NCI-H82 treated with DMSO at 0.1 percent for 48 hours (cell line): ENCODE results near the gene ALDH3A2.

Experiments
- DNase-seq: peaks from one replicate; lab custom pipeline; 2025; ENCODE audit not compliant: unreplicated experiment; lab: John Stamatoyannopoulos, UW

ALDH3A2 gene

GRCh38 chr17:19713901-19714361, 65.4 kb downstream of the ALDH3A2 start:
- DNase-seq = no peak

- DNase-seq = no peak
Measured at GRCh38 chr17:19714542-19715411, 66.2 kb downstream of the ALDH3A2 start.

DNA sequence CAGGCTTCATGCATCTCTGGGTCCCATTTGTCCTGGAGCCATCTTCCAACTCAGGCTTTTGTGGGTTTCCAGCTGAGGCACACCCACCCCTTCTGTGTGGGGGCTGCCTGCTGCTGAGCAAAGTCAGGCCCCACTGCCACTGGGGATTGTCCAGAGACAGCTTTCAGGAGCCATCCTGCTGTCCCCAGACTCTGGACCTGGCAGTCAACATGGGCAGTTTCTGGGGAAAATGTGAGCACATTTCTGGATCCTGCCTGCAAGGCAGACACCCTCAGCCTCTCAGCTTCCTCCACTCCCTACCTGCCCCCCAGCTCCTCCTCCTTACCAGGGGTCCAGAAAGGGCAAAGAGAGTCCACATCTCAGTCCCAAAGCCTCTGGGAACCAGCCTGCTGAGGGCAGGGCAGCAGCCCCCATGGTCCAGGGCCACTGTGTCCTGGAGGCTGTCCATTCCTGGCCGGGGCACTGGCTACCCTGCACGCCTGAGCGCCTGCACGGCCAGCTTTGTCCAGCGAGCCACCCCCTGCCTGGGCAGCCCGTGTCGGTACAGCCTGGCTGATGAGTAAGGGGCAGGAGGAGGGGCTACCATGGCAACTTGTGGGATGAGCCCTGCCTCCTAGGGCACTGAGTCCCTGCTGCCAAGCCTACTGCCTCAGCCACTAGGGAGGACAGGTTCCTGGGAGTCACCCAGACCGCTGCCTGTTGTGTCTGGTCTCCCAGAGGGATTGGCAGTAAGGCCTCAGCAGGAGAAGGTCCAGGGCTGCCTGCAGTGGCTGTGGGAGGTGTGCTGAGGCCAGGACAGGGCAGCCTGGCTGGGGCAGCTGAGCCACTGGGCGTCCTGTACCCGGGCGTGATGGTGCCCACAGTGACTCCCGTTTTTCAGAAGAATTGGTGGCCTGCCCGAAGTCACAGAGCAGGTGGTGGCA, 67.8 kb downstream of the ALDH3A2 start, which contains the start of gene SLC47A2:
TSS of gene SLC47A2 (minus strand) at position 477 of the 923 bp plus-strand sequence. CDS start at position 448, 29 bp downstream.
- no peak for DNase-seq

DNA sequence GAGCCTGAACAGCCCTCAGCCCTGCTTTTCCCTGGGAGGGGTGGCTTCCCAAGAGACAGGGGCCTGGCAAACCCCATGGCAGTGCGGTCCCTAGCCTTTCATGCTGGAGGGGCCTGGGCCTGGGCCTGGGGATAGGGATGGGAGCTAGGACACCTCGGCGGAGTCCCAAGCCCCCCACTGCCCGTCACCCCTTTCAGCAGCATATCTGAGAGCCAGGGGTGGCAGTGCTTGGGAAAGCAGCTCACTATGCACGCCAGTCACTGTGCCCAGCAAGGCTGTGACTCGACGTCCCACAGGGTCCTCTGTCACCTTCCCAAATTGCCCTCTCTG, 68.4 kb downstream of the ALDH3A2 start:
- no peak for DNase-seq

GRCh38 chr17:19717411-19717908, 68.9 kb downstream of the ALDH3A2 start:
- no peak for DNase-seq

GRCh38 chr17:19718041-19718612, 69.6 kb downstream of the ALDH3A2 start:
- no peak for DNase-seq

DNA sequence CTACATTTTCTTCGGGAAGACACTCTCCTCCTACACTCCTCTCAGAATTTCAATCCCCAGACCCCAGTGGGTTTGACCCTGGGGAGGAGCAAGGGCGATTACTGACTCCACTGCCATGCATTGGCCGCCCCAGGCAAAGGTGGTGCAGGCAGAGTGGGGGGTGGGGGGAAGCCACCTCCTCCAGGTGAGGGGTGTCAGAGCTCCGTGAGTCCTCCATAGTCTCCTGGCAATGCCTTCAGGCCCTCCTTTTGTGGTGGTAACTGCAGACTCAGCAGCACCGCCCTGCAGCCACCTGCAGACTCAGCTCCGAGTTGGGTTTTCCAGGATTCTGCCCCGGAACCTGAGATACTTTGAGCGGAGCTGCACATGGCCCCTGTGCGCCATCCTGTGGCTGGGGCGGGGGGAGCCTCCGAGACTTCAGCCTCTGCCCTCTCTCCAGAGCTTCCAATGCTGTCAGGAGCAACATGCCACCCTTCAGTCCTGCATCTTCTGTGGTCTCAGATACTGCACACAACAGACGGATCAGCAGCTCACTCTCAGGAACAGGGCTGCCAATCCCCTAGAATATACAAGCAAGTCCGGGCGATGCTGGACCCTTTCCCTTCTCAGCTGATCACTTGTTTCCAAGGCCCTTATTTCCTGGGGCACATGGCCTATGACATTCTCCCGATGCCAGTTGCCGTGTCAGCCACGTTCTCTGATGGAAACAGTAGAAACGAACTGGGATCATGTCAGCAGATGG, 70.2 kb downstream of the ALDH3A2 start:
- no peak for DNase-seq

DNA sequence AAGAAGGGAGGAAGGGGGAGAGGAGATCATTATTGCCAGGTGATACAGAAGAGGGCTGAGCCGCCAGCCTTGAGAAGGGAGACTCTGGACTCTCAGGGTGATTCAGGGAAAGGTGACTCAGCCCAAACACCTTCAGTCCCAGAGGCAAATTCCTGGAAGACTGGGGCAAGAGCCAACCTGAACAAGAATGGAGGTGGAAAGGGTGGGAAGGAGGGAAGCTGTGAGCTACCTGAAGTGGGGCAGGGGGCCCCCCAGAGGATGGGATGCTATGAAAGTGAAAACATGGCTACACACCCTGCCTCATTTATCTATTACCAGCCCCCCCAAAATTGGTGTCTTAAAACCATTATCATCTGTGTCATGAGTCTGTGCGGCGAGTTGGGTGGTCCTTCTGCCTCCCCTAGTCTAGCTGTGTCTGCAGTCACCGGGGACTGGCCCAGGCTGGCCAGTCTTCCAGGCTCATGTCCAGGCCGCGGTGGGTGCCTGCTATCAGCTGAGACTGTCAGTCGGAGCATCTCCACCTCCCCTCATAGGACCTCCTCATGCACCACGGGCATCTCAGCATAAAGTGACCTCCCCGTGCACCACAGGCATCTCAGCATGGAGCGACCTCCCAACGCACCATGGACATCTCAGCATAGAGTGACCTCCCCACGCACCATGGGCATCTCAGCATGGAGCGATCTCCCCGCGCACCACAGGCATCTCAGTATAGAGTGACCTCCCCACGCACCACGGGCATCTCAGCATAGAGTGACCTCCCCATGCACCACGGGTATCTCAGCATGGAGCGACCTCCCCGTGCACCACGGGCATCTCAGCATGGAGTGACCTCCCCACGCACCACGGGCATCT, 71.0 kb downstream of the ALDH3A2 start:
- DNase-seq = no peak

DNA sequence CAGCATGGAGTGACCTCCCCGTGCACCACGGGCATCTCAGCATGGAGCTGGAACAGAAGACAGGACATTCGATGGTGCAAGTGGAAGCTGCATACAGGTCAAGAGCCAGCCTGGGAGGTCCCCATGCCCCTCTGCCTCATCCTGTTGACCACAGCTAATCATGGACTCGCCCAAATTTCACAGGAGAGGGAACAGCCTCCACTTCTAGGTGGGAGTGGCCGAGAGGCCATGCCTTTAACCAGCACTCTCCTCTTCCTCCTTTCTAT, 71.6 kb downstream of the ALDH3A2 start:
- DNase-seq = no peak

GRCh38 chr17:19720631-19721426, 72.3 kb downstream of the ALDH3A2 start:
- no peak for DNase-seq

DNA sequence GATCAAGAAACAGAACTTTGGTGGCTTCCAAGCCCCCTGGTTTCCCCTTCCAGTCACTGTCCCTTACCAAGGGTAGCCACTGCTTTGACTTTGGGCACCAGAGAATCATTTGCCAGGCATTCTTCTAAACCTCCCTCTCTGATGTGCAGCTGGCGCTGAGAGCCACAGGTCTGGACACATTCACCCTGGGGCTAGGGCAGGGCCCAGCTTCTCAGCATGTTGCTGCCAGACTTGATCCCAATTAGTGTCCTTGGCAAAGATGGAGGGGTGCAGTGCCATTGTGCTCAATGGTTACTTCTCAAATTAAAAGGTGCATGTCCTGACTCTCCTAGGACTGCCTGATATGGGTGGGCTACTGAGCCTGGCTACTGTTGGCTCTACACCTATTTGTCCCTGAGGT, 75.4 kb downstream of the ALDH3A2 start:
- DNase-seq = no peak

DNA sequence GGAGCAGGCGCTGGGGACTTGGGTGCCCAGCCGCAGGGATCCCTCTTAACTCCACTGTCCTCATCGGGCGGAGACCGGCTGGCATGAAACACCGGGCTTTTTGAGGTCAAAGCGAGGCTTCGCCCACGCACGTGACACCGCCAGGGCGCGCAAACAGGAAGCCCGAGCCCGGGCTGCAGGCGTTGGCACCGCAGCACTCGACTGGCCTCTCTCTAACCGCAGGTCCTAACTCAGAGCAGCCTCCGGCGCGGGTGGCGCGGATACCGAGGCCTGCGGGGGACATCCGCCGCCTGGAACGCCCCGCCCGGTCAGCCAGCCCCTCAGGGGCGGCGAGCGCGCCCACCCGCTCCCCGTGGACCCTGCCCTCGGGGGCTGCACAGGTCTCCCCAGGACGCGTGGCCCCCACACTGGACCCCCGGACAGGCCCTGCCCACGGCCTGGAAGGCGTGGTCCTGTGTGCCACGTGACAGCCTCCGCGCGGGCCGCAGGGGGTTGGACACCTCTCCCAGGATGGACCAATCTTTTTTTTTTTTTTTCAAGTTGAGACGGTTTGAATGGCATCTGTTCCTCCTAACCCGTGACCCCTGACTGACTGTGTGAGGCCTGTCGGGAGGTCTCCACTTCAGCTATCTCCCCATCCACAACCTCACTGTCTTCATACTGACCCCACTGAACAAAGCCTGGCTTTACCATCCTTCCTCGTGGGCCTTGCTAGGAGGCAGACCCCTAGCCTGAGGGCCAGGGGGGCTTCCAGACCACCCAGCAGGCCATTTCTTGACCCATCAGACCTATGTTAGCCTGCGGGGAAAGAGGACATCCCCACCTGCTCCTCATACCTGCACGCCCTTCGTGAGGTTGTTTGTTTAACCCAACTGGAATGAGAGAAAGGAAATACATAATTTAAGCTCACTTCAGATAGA, 76.2 kb downstream of the ALDH3A2 start:
- no peak for DNase-seq

DNA sequence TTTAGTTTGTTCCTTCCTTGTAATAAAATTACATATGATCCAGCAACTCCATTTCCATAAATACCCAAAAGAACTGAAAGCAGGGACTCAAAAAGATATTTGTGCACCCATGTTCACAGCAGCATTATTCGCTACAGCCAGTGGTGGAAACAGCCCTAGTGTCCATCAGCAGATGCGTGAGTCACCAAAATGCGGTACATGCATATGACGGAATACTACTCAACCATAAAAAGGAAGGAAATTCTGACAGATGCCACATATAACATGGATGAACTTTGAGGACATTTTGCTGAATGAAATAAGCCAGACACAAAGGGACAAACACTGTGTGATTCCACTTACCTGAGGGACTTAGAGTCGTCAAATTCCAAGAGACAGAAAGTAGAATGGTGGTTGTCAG, 76.9 kb downstream of the ALDH3A2 start:
- no peak for DNase-seq

DNA sequence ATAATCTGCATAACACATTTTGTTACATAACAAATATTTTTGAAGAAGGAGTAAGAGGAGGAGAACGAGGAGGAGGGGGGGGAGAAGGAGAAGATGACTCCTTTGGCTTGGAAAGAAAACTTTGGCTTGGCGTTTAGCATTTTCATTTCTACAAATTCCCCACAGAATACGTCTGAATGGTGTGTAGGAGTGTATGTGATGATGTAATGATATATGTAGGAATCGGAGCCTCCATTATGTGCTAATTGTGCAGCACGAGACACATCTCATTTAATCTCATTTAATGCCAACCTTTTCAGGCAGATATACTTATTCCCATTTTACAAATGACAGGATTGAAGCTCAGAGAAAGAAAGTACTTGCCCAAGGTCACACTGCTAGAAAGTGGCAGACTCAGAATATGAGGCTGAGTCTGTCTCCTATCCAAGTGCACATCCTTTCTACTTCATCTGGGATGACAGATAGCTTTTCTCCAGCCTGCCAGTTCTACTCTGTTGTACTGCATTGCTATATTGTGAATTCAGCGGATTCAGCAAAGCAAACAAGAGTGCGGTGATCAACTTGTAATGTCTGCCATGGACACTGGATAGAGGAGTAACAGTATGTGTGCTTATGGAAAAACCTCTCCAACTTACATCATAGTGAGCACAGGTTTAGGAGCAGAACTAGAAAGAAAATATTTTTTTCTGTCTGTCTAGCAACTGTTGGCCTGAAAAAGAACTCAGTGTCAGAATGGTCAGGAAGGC, 78.3 kb downstream of the ALDH3A2 start:
- DNase-seq = no peak
